Vagina (tissue), 2 donors: ENCODE data around the gene LGALS7B.

Experiments
- POLR2A ChIP-seq, 2 donors: fragments of 450-650 bp; IDR thresholded peaks; one replicate each; pipeline ENCODE4 v1.6.1; 2017; ENCODE audit warnings: antibody characterized with exemption in 2 of 2, mild to moderate bottlenecking in 2 of 2, moderate library complexity in 2 of 2
- POLR2AphosphoS5 ChIP-seq, 2 donors: sonication (generic); formaldehyde crosslinking; IDR thresholded peaks; one replicate each; pipeline ENCODE4 v1.9.0; 2017; ENCODE audit warnings: antibody characterized with exemption in 2 of 2, mild to moderate bottlenecking in 2 of 2, low read depth in 1 of 2; ENCODE audit not compliant: insufficient read depth in 1 of 2
- TF ChIP-seq, protein P1 (sequence below), 3 experiments: fragments of 450-650 bp in 2 of 3; fragments of 200-600 bp in 1 of 3; sonication (generic) in 1 of 3; IDR thresholded peaks; one replicate each; pipeline ENCODE4 v1.5.1; 2017 to 2019; ENCODE audit warnings: antibody characterized with exemption in 3 of 3, mild to moderate bottlenecking in 2 of 3, moderate library complexity in 2 of 3

DNA sequence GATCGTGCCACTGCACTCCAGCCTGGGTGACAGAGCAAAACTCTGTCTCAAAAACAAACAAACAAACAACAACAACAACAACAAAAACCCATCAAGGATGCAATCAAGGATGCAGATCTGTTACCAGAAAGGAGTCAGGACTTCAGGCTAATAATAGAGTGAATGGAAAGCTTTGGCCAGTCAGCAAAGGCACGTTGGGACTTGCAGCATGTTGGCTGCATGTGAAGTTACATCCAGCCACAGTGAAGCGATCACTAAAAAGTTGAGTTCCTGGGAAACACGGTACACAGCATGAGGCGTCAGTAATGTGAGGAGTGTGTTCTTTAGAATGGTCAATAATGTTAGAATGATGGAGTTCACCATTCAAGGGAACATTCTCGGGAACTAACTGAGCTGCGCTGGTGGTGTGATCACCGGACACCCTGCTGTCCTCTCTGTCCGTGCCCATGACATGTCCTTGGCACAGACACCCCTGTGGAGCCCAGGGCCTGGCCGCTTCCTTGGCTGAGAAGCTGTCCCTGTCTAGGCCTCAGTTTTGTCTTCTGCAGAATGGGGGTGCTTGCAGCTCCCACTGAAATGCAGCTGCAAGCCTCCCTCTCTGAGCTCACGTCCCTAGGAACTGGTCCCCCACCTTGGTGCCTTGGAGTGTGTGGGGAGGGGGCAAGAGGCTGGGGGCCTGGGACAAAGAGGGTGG is 2.3 kb upstream of the LGALS7B start:
- TF ChIP-seq, protein P1, sequence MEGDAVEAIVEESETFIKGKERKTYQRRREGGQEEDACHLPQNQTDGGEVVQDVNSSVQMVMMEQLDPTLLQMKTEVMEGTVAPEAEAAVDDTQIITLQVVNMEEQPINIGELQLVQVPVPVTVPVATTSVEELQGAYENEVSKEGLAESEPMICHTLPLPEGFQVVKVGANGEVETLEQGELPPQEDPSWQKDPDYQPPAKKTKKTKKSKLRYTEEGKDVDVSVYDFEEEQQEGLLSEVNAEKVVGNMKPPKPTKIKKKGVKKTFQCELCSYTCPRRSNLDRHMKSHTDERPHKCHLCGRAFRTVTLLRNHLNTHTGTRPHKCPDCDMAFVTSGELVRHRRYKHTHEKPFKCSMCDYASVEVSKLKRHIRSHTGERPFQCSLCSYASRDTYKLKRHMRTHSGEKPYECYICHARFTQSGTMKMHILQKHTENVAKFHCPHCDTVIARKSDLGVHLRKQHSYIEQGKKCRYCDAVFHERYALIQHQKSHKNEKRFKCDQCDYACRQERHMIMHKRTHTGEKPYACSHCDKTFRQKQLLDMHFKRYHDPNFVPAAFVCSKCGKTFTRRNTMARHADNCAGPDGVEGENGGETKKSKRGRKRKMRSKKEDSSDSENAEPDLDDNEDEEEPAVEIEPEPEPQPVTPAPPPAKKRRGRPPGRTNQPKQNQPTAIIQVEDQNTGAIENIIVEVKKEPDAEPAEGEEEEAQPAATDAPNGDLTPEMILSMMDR (IDR thresholded peaks at IDR 0.05), result no peak
- TF ChIP-seq POLR2AphosphoS5 (IDR thresholded peaks at IDR 0.05; ENCODE audit: insufficient read depth in 1 of 2, low read depth in 1 of 2) (no peak), POLR2A (IDR thresholded peaks at IDR 0.05) (no peak)
